NCI-H774 (cell line): ENCODE results near the gene HLA-DMB.

Source experiments
- DNase-seq: peaks from one replicate; lab custom pipeline; 2025; lab: John Stamatoyannopoulos, UW

The HLA-DMB gene

DNA sequence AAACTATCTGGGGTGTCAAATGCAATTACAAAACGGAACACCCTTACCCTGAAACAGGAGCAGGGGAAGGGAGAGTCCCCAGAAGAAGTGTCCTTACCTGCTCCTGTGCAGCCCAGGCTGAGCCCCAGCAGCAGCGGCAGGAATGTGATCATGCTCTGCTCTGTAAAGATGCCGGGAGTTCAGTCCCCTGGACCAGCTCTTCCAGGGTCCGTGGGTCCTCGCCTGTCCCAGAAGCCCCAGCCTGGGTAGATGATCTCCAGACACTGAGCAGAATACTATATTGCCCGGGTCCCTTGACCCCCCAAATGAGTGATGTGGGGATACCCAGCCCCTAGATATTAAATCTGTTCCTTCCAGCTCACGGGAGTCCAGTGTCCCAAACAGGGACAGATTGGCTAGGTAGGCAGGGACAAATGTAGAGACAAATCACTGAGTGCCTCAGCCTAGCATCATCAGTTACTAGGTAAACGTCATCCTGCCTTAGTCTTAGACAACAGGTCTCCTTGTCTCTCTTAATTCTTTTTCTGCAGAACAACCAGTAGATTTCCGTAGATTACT is at the start of gene HLA-DMB:
Gene HLA-DMB, minus strand, starts transcription at position 373 of the 558 bp plus-strand sequence. Its CDS starts 221 bp downstream, at position 152.
- DNase-seq, result peak; percentile 30

DNA sequence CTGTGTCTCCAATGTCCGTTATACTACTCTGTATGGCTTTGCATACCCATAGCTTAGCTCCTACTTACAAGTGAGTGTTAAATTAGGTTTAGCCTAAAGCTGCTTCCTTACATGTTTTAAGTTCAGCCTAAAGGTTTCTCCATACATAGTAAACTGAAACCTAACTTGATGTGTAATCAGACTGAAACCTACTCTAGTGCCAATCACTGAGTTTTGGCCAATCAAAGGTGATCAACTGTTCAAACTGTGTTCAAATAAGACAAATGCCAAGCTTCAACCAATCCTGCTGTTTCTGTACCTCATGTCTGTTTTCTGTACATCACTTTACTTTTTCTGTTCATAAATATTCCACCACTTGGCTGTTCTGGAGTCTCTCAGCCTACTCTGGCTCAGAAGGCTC is 48.5 kb upstream of the HLA-DMB start:
- no peak for DNase-seq

DNA sequence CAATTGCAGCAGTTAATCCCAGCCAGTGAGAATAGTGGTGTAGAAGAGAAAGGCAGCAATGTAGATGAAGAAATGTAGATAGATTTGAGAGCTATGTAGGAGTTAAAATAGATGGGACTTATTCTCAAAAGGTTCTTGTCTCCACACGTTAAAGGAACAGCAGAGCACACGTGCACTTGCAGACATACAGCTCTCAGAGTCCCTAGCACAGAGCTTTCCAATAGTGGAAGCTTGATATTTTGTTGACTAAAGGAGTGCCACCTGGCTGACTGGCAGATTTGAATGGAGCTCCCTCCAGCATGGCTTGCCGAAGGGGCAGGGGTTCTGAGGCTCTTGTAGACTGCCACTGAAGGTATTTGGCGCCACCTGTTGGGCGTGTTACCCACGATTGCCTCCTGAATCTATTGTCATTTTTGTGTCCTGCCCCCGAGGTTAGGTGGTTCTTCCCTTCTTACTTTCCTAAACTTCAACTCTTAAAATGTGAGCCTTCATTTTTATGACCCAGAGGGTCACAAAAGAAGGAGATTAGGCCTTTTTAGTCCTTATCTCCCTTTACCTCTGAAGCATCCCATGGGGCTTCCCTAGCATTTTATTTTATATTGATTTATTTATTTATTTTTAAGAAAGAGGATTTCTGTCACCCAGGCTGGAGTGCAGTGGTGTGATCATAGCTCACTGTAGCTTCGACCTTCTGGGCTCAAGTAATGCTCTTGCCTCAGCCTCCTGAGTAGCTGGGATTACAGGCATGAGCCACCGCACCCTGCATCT is 44.0 kb upstream of the HLA-DMB start:
- DNase-seq, result peak; percentile 87

DNA sequence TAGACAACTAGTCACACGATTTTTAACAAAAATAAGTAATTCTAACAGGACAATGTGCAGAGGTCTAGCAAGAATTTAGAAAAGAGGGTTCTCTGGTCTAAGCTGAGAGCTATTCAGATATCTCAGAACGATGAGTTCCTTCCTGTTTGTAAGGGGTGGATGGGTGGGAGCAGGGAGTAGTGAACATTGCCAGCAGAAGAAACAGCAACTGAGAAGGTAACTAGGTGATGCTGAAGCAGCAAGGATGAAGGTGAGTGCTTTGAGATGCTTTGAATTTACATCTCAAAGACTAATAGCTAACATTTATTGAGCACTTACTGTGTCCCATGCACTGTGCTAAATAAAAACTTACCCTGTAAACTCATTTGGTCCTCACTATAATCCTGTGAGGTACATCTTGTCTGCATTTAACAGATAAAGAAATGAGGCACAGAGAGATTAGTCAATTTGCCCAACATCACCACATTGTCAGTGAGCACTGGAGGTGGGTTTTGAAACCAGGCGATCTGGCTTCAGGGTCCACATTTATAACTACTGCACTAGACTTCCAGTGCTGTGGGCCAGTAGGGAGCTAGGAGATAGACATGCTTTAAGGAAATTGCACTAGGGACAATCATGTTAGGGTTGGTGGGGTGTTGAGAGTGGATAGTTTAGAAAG is 43.3 kb upstream of the HLA-DMB start:
- no peak for DNase-seq

DNA sequence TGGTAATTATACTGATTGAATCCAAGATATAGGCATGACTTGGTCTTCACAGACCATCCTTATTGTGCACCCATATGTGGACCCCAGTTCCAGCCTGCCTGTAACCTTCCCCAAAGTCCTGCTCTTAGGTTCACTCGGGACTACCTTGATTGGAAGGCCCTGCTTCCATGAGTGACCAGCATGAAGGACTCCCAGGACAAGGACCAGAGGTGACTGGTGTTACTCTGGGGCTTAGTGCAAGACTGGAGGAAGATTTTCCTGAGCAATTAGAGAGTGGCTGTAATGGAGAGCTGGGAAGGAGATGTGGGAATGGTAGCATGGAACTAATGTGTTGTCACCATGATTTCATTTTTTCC is 42.6 kb upstream of the HLA-DMB start:
- no peak for DNase-seq

DNA sequence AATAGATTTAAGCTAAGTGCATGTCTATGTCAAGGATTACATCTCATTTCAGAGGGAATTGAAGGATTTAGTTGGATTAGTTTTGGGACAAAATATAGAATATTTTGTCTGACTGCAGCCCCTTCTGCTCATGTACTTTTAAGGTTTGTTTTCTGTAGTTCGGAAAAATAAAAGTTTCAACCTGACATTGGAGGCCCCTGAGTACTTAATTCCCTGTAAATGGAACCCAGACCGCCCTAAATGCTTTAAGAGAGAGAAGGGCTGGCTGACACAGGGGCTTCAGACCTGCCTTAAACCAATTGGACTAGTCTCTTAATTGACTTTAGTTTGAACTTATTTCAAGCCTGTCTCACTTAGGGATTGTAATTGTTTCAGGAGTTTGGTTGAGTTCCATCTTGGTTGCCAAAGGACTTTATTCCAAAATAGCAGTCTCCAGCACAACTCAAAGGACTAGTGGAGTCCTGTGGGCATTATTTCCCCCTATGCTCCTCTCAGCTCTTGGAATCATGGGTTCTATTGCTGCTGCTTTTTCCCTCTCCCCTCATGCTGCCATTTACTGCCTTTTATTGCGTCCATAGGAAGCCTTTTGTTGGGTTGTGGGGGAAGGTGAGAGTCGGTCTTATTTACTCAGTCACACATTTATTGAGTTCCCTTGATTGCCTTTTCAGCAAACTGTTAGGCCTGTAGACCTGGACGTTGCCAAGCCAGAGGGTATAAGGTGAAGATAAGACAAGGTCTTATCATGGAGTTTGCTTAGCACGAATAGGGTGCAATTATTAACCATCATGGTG is 42.1 kb upstream of the HLA-DMB start:
- no peak for DNase-seq

DNA sequence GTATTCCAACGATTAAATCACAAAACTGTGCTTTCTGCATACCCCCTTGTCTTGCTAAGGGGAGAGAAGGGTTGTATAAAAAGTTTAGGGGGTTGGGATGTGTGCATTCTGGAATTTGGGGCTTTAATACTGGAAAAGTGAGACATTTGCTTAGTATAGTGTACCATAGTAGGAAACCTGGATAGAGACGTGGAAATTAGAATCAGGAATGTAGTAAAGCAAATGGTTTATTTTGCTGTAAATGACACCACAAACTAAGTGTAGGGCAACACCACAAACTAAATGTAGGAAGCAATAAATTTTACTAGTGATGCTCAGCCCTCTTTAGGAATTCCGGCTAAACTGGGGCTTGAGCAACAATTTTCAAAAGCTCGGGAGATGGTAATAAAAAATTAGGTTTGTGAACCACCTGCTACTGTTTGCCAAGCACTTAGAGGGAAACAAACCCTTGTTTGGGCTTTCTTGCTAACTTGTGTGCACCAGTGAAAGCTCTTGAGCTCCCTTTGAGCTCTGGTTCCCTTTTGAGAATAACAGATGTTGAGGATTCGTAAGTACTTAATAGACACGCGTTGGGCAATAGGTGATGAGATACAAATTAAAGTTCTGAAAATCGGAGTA is 41.4 kb upstream of the HLA-DMB start:
- DNase-seq, result peak; percentile 72

DNA sequence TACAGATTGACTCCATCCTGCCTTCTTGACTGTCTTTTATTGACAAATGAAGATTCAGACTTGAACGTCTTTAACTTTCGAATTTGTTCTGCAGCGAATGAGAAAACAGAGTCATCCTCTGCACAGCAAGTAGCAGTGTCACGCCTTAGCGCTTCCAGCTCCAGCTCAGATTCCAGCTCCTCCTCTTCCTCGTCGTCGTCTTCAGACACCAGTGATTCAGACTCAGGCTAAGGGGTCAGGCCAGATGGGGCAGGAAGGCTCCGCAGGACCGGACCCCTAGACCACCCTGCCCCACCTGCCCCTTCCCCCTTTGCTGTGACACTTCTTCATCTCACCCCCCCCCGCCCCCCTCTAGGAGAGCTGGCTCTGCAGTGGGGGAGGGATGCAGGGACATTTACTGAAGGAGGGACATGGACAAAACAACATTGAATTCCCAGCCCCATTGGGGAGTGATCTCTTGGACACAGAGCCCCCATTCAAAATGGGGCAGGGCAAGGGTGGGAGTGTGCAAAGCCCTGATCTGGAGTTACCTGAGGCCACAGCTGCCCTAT is 39.7 kb upstream of the HLA-DMB start:
- no peak for DNase-seq

DNA sequence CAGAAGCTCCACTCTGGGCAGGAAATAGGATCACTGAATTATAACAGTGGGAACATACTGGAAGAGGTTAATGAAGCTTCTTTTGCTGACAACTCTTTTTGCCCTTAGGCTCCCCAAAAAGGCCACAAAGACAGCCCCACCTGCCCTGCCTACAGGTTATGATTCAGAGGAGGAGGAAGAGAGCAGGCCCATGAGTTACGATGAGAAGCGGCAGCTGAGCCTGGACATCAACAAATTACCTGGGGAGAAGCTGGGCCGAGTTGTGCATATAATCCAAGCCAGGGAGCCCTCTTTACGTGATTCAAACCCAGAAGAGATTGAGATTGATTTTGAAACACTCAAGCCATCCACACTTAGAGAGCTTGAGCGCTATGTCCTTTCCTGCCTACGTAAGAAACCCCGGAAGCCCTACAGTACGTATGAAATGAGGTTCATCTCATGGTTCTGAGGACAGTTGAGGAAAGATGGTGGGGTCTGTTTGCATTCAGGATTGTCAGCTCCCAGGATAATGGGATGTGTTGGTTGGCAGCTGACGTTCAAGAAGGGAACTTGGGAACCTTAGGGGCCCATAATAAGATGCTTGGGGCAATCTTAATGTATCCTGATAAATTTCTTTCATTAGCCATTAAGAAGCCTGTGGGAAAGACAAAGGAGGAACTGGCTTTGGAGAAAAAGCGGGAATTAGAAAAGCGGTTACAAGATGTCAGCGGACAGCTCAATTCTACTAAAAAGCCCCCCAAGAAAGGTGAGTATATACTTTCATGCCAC is 39.1 kb upstream of the HLA-DMB start:
- DNase-seq, result no peak

DNA sequence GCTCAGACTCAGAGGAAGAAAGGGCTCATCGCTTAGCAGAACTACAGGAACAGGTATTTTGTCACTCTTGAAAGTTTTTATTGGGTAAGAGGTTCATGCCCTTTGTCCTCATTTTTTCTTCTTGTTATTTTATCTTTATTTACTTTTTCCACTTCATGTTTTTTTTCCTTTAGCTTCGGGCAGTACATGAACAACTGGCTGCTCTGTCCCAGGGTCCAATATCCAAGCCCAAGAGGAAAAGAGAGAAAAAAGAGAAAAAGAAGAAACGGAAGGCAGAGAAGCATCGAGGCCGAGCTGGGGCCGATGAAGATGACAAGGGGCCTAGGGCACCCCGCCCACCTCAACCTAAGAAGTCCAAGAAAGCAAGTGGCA is 37.1 kb upstream of the HLA-DMB start:
- no peak for DNase-seq

DNA sequence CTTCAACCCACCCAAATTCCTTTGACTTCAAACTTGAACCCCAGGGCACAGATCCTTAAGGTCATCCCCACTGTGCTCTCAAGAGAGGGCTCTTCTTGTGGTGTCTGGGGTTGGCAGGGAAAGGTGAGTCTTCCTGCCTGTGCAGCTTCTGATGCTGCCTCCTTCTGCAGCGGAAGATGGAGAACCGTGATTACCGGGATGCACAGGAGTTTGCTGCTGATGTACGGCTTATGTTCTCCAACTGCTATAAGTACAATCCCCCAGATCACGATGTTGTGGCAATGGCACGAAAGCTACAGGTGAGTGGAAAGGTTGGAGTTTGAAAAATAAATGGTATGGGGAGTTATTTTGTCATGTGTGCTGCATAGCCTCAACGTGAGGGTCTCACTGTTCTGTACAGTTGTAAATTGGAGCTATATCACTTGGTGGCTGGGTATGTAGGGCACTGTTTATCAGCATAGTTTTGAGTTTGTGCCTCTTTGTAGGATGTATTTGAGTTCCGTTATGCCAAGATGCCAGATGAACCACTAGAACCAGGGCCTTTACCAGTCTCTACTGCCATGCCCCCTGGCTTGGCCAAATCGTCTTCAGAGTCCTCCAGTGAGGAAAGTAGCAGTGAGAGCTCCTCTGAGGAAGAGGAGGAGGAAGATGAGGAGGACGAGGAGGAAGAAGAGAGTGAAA is 36.6 kb upstream of the HLA-DMB start:
- DNase-seq, result no peak

DNA sequence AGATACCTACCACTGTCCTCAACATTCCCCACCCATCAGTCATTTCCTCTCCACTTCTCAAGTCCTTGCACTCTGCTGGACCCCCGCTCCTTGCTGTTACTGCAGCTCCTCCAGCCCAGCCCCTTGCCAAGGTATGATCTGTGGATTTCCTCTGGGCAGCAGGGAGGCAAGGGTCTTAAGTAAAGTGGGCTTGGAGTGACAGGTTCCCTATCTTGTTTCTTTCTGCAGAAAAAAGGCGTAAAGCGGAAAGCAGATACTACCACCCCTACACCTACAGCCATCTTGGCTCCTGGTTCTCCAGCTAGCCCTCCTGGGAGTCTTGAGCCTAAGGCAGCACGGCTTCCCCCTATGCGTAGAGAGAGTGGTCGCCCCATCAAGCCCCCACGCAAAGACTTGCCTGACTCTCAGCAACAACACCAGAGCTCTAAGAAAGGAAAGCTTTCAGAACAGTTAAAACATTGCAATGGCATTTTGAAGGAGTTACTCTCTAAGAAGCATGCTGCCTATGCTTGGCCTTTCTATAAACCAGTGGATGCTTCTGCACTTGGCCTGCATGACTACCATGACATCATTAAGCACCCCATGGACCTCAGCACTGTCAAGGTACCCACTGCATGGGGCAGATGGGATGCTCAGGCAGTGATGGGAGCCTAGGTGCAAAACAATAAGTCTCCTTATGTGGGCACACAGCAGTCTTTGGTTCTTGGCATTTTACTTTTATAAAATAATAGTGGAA is 35.7 kb upstream of the HLA-DMB start:
- DNase-seq, result no peak

DNA sequence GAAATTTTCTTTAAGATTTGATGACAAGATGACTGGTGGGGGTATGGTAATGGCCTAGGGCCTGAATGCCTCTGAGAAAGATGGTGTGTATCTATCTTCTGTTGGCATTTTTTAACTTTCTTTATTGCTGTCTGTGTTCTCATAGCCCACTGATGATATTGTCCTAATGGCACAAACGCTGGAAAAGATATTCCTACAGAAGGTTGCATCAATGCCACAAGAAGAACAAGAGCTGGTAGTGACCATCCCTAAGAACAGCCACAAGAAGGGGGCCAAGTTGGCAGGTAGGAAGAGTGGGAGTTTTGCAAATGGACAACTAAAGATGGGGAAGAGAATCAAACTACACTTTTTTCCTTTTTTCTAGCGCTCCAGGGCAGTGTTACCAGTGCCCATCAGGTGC is 35.1 kb upstream of the HLA-DMB start:
- no peak for DNase-seq

DNA sequence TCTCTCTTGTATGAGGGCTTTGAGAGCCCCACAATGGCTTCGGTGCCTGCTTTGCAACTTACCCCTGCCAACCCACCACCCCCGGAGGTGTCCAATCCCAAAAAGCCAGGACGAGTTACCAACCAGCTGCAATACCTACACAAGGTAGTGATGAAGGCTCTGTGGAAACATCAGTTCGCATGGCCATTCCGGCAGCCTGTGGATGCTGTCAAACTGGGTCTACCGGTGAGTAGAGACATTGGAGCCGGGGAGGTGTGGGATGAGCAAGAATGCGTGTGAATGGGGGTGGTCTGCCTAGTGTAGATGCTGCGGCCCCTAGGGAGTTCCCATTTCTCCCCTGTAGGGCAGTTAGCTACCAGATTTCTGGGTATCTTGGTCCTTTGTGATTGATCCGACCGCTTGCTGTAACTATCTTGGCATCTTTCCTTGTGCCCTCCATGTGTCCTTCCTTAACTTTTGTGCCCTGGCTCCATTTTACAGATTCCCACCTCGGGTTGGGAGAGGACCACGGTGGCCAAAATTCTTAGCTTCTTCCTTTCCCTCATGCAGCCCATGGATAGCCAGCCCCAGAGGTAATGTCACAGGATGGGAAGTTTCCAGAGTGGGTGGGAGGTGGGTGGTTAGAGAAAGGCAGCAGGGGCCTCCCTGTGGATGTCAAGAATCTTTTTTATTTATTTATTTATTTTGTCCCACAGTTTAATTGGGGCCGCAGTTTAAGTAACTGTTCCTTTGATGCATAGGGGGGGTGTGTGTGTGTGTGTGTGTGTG is 33.9 kb upstream of the HLA-DMB start:
- DNase-seq, result no peak

DNA sequence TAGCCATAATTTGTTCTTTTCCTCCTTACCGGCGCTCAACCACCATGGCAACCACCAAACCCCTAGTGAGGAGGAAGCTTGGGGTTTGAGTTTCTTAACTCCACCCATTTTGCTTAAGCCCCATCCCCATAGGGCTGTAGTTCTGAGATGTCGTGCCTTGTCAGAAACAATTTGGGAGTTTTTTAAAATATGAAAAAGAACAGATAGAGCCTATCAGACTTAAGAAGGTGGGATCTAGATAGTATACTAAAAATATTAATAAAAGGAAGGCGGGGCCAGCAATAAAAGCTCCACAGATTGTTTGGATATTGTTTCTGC is 33.1 kb upstream of the HLA-DMB start:
- no peak for DNase-seq

DNA sequence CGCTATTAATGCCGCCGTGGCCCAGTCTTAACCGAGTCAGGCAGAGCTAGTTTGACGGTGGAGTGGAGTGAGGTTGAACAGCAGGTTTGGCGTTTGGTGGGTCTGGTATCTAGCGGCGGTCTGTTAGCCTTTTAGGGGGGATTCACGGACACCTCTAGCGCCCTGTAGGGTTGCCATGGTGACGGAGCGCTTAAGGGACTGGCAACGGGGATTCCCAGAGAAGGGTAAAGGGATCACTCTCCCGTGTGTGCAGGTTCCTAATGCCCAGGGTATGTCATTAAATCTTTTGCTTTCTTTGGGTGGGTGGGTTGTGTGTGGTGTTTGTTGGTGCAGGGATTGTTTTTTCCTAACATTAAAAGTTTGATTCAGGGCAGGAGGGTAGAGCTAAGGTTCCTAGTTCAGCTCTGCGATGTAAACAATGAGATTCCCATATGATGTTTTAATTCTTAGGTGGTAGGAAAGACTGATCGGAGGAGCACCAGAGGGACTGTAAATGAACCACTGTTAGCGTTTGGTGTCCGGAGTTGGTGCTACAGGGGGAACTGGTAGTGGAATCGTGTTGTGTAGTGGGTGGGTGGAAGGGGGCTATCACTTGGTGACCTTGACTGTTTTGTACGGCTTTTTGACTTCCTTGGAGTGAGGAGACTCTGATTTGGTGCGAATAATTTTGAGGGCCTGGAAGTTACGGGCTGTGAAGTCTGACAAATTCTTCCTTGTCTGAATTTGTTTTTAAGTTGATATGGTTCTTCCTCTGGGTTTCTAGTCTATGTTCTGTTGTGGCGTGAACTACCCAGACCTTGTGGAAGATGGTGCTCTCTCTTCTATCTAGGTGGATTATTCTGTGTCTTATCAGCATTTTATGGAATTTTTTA is 32.6 kb upstream of the HLA-DMB start:
- DNase-seq, result peak; percentile 13

DNA sequence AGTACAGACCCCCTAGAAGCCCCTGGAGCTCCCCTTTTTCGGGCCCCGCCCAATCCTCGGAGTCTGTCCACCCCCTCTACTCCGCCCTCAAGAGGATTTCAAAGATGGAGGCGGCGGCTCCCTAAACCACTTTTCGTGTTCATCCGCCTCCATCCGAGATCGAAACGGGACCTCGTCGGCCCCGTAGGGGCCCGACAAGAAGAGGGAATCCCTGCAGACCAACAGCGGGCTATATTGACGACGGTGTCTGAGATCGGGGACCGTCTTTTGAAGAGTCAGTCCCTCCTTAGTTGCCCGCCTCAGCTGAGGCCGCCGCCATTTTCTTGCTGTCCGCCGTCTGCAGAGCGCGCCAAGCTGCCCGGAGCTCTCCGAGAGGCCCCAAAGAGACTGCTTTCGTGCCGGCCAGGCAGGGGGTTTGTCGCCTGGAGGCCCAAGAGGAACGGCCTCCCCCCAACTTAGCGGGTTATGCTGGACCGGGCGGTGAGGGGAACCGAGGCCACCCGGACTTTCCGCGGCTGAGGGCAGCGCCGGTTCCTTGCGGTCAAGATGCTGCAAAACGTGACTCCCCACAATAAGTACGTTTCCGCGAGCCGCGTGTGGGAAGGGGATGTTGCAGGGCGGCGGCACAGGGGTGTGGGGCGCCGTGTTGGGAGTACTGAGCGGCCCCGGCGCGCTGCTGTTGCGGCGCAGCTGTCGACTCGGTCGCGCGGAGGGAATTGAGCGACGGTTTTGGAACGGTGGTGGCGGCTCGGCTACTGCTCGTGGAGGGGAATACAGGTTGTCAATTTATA is 31.7 kb upstream of the HLA-DMB start:
- no peak for DNase-seq
